Activated CD8-positive, alpha-beta memory T cell treated with anti-CD3 and anti-CD28 coated beads for 1 hour (primary cell): ENCODE data around the gene PDE5A.
"Not testable (repeated sequence)": the region's sequence is repeated elsewhere in the genome, so short reads cannot be mapped to it uniquely, and the experiment has no call there.

Experiments
- DNase-seq, 2 donors: peaks; one replicate each; pipeline ENCODE4 v3.0.0-alpha.2; 2020; ENCODE audit warnings: low read depth in 1 of 2; ENCODE audit errors: extremely low read depth in 1 of 2

Gene PDE5A

GRCh38 chr4:119646347-119647071 lies 17.9 kb upstream of the PDE5A start:
- DNase-seq: no peak

- no peak for DNase-seq
These were observed 14.9 kb upstream of the PDE5A start for GRCh38 chr4:119643306-119644042.

DNA sequence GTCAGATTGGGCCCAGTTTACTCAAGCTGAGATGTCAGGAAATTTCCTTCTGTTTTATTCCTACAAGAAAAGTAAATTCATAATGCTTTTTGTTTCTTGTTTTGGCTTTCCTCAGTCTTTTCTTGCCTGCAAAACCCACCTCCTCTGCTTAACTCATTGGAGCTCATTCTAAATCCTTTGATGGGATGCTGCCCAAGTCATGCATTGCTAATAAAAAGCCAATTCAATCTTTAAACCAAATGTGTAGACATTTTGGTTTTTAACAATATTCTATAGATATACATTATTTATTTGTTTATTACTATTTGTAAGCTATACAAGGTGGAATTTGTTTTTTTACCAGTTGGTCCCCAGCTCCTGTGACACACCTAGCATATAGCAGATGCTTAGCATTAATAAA lies 13.2 kb upstream of the PDE5A start:
- DNase-seq: no peak

DNA sequence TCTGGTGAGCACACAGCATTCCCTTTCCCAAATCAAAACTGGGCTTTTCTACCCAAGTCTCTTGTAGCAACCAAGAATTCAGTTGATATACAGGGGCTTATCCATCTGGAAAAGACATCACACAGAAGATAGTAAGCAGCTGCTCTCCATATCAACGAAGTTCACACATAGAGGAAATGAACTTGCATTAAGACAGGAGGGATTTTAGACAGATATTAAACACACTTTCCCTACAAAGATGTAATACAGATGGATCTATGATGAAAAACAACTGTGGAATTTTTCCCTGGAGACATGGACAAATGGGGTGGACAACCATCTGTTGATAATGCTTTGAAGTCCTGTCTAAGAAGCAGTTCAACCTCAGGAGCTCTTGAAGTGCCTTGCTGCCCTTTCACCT lies 9.8 kb upstream of the PDE5A start:
- no peak for DNase-seq

DNA sequence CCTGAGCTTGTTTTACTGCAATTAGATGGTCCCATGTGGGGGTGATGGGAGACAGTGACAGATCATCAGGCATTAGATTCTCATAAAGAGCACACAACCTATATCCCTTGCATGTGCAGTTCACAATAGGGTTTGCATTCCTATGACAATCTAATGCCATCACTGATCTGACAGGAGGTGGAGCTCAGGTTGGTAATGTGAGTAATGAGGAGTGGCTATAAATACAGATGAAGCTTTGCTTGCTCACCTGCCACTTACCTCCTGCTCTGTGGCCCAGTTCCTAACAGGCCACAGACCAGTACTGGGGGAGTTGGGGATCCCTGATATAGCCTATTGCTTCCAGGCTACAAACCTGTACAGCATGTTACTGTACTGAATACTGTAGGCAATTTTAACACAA lies 8.2 kb upstream of the PDE5A start:
- DNase-seq: not testable (repeated sequence)

DNA sequence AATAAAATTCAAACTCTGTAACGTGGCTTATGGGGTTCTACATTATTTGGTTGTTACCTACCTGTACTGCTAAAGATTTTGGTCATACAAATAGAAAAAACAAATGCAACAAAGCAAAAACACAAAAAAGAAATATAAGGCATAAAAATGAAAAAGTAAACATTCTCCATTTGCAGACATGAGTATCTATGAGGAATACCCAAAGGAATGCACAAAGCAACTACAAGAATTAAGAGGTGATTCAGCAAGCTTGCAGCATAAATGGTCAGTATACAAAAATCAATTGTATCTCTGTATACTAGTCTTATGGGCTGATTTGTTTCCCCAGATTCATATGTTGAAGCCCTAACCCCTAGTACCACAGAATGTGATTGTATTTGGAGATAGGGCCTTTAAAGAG lies 3.6 kb upstream of the PDE5A start:
- DNase-seq: no peak

- DNase-seq: no peak
These were observed 503 bp upstream of the PDE5A start for GRCh38 chr4:119629142-119629471.

DNA sequence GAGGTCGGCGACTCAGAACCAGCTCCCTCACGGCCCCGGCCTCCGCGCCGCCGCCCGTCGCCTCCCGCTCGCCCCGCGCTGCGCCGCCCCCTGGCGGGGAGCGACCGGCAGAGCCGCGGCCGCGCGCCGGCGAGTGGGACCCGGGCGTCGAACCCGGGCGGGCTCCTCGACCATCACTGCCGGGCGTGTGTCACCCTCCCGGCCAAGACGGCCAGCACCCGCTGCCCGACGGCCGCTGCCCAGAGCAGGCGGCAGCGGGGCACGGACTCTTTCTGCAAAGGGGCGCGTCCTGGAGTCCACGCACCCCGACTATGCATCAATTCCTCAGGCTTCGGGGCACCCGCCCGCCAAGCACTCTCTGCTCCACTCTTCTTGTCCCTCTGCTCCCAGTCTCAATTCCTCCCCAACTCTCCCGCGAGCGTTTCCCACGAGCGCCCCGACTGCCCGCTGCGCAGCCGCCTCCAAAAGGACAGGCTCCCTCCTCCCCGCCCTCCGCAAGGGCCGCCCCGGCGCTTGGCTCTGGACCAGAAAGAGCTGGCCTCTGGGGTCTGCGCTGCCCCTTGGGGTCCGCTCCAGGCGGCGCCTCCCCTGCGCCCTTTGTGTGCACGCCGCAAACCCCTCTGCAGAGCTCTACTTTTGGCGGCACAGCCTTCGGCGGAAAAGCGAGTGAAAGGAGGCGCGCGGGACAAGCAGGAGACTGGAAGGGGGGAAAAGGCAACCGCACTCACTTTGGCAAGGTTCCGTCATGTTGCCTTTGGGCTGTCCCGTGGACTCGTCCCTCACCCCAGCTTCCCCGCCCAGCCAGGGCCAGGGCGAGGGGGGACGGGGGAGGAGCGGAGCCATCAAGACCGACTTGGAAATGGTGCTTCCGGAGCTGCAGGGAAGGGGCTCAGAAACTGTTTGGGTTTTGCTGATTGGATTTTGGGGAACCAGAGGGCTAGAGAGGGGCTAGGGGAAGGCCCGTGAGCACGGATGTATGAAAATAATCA lies 1.0 kb downstream of the PDE5A start:
- DNase-seq: peak in 1 of 2 donors; percentile 46

- no peak for DNase-seq
These were observed 1.7 kb downstream of the PDE5A start for GRCh38 chr4:119626943-119627266.

DNA sequence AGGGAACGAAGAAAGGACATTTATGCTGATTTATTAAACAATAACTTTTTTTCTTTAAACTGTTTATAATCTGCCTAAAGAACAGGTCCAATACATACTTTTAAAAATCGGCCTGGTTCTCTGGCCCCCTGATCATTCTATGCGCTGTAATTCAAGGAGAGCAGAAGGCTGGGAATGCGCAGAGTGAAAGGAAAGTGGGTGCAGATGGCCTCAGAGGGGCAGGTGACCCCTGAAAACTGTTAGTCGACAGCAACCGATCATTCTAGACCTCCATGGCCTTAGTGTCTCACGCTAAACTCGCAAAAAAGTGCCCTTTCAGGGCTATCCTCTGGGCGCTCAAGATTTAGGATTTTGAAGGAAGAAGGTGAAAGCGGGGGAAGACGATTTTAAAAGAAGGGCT lies 2.2 kb downstream of the PDE5A start:
- DNase-seq: no peak

DNA sequence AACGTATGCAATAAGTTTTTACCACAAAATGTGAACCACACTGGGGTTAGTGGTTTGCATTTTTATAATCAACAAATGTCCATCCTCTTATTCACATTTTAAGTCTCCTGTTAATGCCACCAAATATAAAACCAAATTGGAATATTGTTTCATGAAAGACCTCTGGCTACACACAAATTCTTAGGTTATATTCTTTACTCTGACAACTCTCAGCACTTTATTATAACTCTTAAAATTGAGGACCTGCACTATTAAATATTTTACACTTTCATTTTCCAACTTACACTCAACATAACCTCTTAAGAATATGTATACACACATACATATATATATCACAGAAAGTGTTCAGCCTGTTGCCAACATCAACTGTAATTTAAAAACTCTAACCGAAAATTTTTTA lies 2.8 kb downstream of the PDE5A start:
- DNase-seq: no peak

DNA sequence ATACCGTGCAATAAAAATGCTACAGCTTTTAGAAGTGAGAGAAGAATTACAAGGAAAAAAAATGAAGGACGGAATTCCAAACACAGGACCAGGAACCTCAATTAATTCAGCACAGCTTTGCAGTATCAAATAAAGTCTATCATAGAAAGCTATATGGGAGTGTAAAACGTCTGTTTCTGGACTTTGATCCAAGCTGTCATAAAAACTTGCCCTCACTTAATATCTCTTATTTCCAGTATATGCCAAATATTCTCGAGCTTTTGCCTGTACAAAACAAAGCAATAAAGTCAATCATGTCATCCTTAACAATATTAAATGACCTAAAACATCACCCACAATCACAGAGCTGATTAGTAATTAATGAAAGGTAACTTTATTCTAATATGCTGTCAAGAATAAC lies 4.2 kb downstream of the PDE5A start:
- no peak for DNase-seq

- no peak for DNase-seq
These were observed 5.6 kb downstream of the PDE5A start for GRCh38 chr4:119623025-119623424.

GRCh38 chr4:119615068-119615719 lies 13.4 kb downstream of the PDE5A start:
- no peak for DNase-seq

DNA sequence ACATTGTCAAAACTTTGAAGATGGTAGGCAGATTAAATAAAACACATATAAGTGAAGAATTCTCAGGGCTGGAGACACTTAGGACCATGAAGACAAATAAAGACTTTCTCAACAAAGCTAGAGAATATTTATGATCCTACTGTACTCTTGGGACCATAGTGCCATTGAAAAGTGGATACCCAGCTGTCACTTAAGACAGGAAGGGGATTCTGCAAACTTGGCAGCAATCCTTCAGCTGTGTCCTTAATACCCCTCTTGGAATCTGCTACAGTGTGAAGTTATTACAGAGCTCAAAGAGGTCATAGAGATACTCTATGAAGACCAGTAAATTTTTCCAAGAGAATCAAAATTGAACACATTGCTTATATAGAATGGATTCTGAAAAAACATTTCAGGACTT lies 24.3 kb downstream of the PDE5A start:
- no peak for DNase-seq

GRCh38 chr4:119602366-119602765 lies 26.2 kb downstream of the PDE5A start:
- DNase-seq: no peak

GRCh38 chr4:119598521-119598920 lies 30.1 kb downstream of the PDE5A start:
- DNase-seq: no peak

DNA sequence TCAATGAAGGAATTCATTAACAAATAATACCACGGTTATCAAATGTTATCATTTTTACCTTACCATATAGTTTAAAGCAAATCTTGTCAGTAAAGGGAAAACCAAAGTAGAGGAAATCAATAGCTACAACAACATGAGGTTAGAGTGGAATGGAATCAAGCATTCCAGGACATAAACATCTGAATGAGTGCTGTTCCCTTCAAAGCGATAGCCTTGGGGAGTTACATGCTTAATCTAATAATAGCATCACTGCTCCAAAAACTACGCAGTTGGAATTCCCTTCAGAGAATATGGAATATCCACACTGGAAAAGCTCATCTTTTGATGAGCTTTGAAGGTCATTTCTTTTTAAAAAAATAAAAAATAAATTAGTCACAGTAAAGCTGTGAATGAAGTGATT lies 31.2 kb downstream of the PDE5A start:
- DNase-seq: no peak

- DNase-seq: no peak
These were observed 34.9 kb downstream of the PDE5A start for GRCh38 chr4:119593698-119594097.

DNA sequence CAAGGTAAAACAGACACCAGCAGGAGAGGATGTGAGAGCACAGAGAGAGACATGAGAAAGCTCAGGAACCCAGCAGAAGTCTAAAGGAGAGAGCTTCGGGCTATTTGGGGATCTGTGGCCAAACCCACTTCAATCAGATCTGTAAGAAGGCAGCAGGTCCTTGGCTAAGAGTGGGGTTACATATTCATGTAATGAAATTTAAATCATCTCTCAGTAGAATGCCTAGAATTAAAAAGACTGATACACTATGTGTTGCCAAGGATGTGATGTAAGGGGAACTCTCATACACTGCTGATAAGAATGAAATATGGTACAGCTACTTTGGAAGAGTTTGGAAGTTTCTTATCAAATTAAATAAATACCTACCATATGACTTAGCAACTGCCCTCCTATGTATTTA lies 35.8 kb downstream of the PDE5A start:
- DNase-seq: no peak

DNA sequence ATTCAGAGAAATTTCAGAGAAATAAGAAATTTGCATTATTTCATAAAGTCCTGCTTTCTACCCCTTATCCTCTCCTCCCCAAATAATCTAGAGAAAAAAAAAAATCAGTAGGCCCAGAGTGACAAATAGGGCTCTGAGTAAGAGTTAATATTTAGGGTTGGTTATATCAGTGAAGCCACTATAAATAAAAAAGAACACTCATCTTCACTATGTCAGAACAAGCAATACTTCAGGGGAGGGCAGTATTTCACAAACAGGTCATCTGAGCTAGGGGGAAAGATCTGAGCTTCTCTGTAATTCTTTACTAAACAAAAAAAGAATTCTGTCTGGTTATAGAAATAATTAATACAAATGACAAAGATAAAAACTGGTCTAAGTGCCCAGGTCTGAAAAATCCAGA lies 39.4 kb downstream of the PDE5A start:
- DNase-seq: no peak
